ENCODE measurements around the gene IFNAR2.

Gene IFNAR2

DNA sequence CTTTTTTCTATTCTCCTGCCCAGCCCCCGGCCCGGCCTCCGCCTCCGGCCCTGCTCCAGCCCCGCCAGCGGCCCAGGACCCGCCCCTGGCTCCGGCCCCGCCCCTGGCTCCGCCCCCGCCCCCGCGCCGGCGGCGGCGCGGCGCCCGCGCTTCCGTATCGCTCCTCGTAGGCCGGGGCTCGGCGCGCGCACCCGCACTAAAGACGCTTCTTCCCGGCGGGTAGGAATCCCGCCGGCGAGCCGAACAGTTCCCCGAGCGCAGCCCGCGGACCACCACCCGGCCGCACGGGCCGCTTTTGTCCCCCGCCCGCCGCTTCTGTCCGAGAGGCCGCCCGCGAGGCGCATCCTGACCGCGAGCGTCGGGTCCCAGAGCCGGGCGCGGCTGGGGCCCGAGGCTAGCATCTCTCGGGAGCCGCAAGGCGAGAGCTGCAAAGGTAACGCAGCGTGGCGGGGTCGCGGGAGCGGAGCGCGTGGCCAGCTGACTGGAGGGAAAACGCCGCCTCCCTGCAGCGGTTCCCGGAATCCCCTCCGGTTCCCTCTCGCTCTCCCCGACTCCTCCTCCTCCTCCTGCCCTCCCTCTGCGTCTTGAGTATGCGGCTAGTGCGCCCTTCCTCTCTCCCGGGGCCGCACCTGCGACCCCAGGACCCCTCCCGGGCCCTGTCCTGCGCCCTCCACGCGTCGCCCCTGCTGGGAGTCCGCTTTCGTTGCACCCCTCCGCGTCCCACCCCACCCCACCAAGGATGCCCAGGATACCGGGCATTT is at the start of gene IFNAR2:
Gene IFNAR2, plus strand, starts transcription at position 155 of the 761 bp plus-strand sequence. CDS start 11,985 bp downstream, outside the sequence.
- no peak for DNase-seq

DNA sequence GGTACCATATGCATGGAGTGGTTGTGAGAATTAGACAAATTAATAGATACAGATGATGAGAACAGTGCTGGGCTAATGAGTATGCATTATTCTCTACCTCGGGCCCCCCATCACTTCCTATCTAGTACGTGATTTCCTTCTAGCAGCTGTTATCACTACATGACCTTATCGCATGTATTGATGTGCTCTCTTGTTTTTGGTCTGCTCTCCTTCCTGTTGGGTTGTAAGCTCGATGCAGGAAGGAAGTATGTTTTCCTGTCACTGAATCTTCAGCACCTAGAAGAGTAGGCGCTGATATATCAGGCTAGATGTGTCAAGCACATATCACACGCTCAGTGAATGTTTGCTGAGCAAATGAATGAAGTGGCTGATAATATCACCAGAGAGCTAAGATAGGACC is 43.9 kb upstream of the IFNAR2 start:
- no peak for DNase-seq

DNA sequence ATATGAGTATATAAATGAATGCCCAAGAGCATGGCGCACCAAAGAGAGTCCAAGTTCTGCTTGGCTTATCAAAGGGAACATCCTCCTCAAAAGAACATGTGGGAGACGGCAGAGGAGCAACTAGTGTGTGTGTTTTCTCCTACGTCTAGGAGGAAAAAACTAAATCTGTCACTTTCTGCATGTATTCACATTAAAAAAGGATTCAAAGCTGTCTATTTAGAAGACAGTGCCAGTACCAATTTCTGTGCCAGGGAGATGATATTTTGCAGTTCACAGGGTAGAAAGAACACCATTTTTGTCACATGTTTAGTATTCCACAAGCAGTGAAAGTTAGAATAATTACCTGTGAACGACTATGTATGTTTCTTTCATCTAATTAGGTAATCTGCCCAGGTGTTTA is 42.5 kb upstream of the IFNAR2 start:
- no peak for DNase-seq

DNA sequence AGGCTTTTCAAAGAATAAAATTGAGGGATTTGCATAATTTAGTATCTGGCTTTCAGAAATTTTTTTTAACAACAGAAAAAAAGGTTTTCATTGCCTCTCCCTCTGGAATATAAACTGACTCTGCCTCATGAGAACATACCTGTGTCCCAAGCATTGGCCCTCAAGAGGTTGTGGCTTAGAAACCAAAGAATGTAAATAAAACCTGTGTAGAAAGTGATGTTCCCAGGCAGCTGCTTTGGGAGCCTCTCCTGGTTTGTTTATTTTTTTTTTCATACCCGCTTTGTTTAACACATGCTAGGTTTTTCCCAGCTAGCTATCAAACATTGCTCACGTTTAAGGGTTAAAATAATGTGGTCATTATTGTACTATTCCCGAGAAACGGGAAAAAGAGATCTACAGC is 40.5 kb upstream of the IFNAR2 start:
- DNase-seq, result peak; percentile 23

DNA sequence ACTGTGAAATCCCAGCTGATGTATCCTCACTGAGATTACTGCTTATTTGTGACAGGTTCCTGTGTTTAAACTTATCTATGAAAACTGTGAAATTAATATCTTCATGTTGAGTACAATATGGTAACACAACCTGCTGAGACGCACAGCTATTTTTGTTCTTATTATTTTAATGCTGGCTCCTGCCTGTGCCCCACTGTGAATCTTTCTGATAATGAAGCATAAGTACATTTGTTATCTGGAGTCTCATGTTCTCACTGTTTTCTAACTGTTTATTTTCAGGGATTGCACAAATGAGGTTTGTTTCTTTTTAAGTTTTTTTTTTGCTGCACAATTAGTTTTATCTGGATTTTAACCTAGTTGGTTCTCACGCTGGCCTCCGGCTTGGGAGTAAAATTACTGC is 39.9 kb upstream of the IFNAR2 start:
- DNase-seq, result no peak

DNA sequence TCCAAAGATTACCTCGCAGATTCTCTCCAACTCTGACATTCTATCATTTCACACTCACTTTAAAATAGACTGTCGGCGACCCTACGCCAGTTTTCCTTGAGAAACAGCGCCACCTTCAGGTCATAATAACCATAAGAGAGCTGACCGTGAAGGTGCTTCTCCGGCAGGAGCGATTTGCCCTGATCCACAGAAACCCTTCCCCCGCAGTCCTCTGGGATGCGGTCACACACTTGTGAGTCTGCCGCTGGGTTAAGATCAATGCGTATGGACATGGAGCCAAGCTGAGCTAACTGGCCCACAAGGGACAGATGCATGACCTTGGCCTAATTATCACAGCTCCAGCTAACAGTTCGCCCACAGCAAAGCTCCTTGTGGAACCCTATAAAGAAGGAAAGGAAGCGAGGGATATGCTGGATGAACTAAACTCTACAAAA is 32.8 kb upstream of the IFNAR2 start:
- peak; percentile 53 for DNase-seq

DNA sequence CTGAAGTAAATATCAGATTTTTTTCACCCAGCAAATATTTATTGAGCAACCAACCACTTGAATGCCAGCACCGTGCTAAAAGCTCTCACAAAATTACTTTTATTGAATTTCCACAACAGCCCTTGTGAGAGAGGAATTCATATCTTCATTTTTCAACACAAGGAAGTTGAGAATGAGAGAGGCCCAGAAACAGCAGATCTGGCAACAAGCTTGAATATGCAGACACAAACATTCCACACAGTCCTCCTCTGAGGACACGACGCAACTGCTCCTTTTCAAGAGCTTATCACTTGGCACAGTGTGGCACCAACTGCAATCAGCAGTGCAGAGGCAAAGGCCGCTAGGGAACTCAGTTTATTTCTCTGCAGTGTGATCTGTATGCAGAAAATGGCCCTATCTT is 32.2 kb upstream of the IFNAR2 start:
- DNase-seq, result no peak

DNA sequence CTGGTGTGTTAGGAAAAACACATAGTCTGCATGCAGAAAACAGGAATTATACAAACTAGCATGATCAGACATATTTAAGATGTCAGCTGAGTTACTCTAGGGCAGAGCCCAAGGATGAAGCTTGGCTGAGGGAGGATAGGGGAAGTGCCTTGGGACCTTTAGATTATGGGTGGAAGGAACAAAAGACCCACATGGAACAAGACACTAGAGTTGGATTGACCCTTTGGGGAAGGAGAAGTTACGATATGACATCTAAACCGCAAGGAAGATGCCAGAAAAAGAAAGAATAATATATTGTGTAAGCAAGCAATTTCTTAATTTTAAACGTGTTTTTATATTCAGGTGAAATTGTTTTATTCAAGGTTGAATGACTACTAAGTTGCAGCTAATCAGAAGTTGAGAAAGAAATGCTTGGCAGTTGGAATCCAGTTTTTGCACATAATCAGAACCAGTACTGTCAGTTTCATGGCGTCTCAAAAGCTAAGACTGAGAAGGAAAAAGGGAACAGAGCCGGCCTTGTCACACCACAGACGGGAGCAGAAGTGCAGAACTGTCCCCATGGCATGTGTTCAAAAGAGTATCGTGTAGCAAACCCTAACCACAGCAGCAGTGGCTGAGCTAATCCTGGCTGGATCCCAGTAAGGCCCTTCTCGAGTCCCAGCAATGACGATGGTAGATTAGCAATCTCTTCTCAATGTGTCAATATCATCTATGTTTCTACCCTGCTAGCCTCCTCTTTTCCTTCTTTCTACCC is 31.2 kb upstream of the IFNAR2 start:
- no peak for DNase-seq

DNA sequence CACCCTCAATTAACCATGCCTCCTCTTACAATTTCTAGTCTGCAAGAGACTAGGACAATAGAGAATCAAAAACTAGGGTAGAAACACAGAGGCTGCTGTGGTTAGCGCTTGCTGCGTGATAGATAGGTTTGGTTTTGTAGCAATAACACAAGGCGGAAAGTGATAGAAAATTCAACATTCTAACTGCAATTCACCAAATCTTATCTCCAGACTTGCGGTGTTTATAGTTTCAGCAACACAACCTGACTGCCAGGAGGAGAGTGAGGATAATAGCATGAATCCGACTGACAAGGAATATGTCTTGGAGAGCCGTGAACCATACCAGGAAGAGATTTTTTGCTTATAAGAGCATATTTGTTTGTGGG is 30.7 kb upstream of the IFNAR2 start:
- no peak for DNase-seq

DNA sequence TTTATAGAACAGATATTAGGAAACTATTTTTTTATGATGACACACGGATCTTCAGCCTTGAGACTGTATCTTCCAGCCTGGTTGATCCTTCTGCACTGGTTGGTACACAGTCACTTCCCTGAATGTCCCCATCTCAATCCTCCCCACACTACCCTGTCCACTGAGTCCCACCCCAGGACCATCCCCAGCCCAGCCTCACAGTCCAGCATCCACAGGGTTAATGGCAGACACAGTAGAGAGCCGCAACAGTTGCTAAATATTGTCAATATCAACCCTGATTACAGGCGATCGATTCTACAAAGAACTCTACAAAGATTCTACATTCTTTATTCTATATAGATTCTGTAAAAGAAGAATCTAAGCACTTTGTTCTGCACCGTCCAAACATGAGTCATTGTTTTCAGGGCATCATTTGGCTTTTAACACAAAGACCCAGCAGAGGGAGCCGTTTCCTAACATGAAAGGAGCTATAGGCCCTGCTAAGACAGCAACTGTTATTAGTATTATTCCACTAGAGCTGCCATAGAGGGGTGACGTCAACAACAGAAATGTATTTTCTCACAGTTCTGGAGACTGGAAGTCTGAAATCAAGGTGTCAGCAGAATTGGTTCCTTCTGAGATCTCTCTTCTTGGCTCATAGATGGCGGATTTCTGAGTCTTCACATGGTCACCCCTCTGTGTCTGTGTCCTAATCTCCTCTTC is 30.1 kb upstream of the IFNAR2 start:
- DNase-seq, result peak; percentile 70

DNA sequence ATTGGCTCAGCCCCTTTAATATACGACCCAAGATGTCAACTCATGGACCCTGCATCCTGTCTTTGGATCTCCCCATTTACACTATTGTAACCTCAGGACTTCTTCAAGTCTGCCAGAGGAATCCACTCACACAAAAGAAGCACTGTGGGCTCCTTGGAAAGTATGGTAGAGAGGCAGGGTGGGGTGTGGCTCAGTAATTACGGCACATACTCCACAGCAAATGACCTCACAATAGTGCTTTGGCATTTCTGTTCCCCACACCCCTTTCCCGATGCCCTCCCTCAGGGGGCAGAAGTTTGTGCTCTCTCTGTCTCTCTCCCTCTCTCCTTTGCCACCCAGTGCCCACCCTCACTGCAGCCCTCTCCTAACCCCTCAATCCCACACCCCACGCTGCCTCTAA is 27.8 kb upstream of the IFNAR2 start:
- DNase-seq, result no peak

DNA sequence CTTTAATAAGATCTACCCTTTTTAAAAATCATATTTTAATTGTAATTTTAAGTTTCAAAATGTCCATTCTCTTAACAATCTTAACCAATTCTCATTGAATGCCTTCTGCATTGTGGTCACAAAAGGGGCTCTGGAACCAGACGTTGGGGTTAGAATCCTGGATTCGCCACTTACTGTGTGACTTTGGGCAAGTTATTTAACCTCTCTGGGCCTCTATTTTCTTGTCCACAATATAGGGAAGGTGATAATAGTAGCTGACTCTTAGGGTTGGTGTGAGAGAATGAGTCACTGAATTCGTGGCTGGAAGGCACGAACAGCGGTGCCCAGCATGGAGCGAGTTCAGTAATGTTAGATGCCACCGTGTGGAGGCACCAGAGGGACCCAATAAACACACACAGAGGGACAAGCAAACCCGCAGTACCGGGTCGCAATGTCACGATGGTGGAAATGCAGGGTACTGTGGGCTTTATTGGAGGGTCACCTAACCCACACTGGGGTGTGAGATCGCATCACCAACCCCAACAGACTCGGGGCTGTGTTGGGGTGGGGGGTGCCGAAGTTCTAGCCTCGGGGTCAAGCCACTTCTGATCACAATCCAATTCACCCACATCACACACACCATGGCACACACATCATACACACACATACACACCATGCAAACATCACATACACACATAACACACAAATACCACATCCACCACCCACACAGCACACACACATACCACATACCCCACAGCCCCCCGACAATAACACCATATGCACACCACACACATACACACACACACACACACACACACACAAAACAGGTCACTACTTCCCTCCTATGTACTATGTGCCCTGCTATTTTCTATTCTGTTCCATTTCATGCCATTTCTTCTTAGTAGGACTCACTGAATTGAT is 27.0 kb upstream of the IFNAR2 start:
- DNase-seq, result no peak

DNA sequence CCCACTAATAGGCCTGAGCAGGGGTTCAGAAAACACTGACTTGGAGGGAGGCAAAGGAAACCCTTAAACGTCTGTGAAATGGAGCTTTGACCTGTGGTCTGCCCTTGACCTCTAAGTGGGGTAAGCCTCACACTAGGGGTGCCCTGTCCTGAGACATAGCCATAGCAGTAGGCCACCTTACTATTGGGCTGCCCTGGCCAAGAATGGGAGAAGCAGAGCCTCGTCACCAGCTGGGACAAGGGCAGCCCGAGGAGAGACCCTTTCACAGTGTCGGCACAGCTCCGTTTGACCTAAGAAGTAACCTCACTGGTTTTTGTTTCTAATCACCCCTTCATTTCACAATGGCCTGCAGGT is 26.4 kb upstream of the IFNAR2 start:
- no peak for DNase-seq

DNA sequence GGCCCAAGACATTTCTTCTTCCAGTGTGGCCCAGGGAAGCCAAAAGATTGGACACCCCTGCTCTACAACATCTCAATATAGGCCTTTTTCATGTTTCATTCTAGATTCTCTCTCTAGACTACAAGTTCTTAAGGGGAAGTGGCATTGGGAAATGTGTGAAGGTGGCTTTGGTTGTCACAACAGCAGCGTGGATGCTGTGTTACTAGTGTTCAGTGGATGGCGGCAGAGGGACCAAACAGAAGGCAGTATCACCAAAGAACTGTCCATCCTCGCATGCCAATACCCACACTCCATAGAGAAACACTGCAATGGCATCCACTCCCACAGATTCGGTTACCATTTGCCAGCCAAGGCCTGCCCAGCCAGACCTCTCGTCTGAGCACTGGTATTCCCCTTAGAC is 24.3 kb upstream of the IFNAR2 start:
- no peak for DNase-seq

DNA sequence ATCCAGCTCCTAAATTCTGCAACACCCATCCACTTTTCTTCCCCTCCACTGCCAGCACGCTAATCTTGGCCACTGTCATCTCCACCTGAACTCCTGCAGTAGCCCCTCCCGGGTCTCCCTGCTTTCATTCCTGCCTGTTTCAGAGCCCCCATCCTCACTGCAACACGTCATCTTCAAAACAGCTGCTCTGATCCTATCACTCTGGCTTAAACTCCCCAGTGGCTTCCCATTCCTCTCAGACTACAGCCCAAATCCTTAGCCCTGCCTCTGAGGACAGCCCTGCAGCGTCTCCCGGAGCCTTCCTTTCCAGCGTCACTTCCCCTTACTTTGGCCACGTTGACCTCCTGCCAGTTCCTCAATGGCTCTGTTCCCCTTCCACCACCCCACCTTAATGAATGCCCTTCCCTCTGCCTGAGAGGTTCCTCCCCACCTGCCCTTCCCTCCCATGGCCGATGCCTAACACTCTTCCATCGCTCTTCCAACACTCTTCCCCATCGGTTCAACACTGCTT is 22.9 kb upstream of the IFNAR2 start:
- DNase-seq, result no peak

DNA sequence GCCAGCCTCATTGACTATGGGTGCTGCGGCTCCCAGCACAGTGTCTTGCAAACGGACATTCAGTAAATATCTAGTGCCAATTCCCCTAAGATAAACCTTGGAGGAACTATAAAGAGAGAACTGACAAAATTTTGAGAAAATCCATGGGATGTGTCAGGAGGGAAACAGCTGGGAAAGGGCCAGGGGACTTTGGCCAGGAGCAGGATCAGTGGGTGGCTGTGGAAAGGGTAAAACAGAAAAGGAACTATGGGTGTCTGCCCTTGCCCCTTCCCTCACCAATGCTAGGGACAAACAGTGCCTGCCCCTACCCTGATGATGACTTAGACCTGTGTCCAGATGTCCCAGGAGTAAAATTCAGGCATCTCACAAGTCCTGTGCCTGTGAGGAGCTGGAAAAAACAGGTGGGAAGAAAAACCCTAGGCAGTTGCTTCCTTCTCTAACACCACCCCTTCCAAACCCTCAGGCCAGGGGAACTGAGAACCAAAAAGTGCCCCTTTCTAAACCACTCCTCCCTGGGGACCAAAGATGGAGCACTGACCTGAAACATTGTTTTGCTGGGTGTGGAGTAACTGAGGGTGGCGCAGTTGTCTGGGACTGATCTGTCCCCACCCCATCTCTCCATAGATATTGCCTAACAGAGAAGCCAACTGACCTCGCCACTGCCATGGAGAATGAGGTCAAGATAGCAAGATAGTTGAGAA is 22.1 kb upstream of the IFNAR2 start:
- DNase-seq, result no peak

DNA sequence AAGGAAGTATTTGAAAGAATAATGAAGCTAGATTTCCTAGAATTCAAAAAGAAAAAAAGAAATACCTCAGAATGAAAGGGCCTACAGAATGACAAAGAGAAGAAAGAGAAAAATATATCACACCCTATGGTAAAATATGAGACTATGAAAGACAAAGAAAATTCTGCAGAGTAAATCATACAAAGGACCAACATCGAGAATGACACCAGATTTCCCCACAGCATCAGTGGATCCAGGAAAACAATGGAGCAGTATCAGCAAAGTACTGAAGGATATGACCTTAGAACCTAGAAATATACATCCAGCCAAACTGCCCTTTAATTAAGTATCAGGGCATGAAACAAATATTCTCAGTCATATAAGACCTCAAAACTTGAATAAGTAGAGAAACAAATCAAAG is 21.2 kb upstream of the IFNAR2 start:
- DNase-seq, result no peak

DNA sequence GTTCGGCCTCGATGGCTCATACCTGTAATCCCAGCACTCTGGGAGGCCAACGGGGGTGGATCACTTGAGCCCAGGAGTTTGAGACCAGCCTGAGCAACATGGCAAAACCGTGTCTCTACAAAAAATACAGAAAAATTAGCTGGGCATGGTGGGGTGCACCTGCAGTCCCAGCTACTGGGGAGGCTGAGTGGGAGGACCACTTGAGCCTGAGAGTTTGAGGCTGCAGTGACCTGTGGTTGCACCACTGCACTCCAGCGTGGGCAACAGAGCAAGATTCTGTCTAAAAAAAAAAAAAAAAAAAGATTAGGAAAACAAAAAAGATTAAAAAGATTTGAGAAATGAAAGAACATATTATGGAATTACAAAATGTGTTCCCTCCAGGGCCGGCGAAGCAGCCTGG is 18.4 kb upstream of the IFNAR2 start:
- DNase-seq, result no peak

DNA sequence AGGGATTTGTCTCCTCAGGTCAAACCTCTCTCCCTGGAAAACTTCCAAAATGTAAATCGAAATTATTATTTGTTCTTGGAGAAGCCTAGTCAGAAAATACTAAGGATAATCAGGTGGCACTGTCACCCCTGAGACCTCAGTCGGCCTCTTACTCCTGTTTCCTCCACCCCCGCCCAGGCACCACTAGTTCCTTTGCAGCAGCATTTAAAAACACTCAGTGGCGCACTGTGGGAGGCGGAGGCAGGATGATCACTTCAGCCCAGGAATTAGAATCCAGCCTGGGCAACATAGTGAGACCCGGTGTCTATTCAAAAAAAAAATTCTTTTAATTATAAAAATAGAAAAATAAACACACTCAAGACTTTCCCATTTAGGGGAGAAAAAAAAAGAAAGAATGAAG is 18.0 kb upstream of the IFNAR2 start:
- no peak for DNase-seq

DNA sequence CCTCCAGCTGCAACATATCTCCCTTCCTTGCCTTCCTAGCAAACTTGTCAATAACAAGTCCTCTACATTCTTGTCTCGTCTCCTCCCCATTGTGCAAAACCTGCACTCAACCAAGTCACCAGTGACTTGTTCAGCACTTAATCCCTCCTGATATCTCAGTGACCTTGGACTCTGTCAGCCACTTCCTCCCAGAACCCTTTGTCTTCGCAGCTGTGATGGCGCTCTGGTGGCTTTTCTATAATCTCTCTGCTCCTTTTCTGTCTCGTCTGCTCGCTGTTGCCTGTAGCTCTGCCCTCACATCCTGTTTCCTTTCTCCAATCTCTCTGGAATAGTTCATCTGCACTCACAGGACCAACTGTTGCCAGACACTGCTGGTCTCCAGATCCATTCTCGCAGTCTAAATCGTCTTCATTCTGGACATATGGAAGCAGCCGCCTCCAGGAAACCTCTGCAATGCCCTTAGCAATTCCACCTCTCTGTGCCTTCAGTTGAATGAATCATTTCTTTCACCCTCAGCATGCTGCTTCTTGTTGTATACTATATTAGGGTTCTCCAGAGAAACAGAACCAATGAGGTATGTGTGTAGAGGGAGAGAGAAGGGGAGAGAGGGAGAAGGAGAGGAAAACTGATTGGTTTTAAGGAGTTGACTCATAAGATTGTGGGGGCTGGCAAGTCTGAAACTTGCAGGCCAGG is 17.4 kb upstream of the IFNAR2 start:
- no peak for DNase-seq

DNA sequence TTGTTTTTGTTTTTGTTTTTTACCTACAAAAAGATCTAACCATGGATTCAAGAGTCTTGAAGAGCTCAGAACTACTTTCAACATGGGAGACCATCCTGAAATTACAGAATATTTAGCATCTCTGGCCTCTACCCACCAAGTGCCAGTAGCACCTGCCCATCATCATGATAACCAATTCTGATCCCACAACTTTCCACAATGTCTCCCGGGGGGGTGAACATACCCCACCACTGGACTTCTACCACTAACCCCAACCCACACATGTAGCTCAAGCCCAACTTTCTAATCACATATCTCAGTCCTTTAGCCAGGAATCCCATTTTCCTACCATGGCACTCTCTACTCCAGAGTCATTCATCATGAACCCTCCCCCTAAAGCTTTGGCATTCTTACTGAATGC is 15.7 kb upstream of the IFNAR2 start:
- DNase-seq, result no peak

DNA sequence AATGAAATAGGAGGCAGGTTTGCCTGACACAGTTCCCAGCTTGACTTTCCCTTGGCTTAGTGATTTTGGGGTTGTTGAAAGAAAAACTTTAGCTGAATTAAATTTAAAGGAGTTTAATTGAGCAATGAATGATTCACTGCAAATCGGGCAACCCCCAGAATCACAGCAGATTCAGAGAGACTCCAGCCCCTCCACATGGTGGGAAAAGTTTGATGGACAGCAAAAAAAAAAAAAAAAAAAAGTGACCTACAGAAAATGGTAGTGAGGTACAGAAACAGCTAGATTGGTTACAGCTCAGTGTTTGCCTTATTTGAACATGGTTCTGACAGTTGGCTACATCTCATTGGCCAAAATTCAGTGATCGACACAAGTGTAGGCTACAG is 12.6 kb upstream of the IFNAR2 start:
- no peak for DNase-seq

Data from NCI-H187 treated with DMSO at 0.1 percent for 48 hours (cell line).